LoVo (cell line): Measurements from ENCODE around the gene IFRD2.
A peak's percentile ranks its signal among the peaks of the same experiment; 100 is the strongest.

ENCODE experiments used
- DNase-seq: peaks from one replicate; pipeline ENCODE4 v3.0.0-alpha.2; 2016; ENCODE audit warnings: low spot score

IFRD2 gene

GRCh38 chr3:50292159-50293078 lies at the start of gene IFRD2:
TSS of gene IFRD2 (minus strand) at chr3:50292429. CDS start at chr3:50292274, 155 bp downstream.
- peak; percentile 98 for DNase-seq

DNA sequence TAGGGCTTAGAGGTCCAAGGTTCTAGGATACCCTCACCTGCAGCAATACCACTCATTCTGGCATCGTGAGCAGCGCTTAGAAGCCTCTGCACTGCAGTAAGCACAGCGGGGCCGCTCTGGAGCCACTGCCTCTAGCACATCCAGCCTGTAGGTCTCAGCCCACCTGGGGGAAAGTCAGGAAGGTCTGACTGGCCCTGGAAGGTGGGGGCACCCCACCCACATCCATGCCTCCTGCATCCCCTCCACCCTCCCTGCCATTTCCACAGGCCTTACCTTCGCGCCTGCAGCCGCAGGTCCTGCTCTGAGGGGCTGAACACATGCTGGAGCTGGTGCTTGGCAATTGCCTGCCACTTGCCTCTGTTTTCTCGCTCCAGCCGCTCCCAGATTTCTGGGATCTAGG lies 49.3 kb upstream of the IFRD2 start:
- DNase-seq: no peak

DNA sequence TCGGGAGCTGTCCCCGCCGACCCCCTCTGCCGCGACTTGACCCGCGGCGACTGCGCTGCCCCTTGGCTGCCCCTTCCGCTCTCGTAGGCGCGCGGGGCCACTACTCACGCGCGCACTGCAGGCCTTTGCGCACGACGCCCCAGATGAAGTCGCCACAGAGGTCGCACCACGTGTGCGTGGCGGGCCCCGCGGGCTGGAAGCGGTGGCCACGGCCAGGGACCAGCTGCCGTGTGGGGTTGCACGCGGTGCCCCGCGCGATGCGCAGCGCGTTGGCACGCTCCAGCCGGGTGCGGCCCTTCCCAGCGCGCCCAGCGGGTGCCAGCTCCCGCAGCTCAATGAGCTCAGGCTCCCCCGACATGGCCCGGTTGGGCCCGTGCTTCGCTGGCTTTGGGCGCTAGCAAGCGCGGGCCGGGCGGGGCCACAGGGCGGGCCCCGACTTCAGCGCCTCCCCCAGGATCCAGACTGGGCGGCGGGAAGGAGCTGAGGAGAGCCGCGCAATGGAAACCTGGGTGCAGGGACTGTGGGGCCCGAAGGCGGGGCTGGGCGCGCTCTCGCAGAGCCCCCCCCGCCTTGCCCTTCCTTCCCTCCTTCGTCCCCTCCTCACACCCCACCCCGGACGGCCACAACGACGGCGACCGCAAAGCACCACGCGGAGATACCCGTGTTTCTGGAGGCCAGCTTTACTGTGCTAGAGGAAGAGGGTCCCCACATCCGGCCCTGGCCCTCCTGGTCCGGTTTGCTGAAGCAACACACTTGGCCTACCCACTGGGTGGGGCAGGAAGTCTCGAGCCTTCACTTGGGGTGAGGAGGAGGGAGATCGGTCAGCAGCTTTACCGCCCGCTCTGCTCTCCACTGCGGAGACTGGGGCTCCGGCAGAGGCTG lies 48.5 kb upstream of the IFRD2 start, which contains the start of gene RASSF1:
Gene RASSF1, minus strand, starts transcription at position 389 of the 882 bp plus-strand sequence. Its CDS starts 31 bp downstream, at position 358.
- DNase-seq: peak; percentile 37

DNA sequence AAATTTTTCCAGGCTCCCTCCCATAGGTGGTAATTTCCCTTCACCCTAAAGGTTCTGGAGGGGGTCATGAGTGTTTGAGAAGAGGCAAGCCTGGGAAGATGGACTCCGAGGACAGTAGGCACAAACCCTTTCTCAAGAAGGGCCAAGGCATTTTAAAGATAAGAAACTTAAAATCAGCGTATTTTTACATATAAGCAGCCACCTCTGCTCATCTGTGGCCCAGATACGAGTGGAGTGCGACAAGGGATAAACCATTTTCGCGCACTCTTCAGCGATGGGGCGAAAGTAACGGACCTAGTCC lies 47.9 kb upstream of the IFRD2 start:
- DNase-seq: no peak

GRCh38 chr3:50339485-50340146 lies 47.4 kb upstream of the IFRD2 start:
- DNase-seq: no peak

DNA sequence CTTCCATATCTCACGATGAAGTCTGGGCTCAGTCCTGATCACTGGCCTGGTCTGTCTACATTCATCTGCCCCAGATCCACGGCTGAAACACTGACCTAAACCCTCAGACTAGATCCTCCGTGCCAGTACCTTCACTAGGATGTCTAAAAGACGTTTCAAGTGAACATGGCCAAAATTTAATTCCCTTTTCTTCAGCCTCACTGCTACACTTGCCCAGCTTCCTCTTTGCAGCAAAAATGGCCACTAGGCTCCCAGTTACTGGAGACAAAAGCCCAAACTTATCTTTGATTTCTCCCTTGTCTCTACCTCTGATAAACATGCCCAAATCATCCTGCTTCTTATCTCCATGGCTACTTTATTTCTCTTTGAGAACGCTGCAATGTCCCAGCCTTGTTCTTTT lies 46.7 kb upstream of the IFRD2 start:
- DNase-seq: no peak

- peak; percentile 99 for DNase-seq
Observed at GRCh38 chr3:50337175-50337861, 45.1 kb upstream of the IFRD2 start.

- no peak for DNase-seq
Observed at GRCh38 chr3:50336452-50337174, 44.4 kb upstream of the IFRD2 start.

DNA sequence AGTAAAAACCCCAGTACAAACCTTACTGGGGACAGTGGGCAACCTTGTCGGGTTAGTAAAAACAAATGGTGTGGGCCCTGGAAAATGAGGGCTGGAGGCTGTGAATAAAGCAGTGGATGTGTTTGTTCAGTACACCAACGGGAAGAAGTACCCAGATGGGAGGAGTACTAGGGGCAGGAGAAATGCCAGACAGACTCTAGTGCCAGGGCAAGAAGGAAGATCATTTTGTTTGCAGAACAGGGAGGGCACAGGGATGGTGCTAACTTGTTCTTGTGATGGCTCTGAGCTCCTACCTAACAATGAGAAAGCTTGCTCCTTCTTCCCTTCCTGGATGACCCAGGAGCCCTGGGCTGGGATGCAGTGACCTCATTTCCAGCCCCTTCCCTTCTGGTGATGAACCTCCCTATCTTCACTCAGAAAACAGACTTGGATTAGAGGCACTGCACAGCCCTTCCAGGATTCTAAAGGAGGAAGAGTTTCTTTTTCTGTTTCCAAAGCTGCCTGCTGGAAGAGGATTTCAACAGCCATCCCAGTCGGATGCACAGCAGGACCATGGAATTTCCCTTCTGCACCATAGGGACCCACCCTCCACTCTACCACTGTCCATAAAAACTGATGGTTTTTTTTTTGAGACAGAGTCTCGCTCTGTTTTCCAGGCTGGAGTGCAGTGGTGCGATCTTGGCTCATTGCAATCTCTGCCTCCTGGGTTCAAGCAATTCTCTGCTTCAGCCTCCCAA lies 42.3 kb upstream of the IFRD2 start:
- no peak for DNase-seq

DNA sequence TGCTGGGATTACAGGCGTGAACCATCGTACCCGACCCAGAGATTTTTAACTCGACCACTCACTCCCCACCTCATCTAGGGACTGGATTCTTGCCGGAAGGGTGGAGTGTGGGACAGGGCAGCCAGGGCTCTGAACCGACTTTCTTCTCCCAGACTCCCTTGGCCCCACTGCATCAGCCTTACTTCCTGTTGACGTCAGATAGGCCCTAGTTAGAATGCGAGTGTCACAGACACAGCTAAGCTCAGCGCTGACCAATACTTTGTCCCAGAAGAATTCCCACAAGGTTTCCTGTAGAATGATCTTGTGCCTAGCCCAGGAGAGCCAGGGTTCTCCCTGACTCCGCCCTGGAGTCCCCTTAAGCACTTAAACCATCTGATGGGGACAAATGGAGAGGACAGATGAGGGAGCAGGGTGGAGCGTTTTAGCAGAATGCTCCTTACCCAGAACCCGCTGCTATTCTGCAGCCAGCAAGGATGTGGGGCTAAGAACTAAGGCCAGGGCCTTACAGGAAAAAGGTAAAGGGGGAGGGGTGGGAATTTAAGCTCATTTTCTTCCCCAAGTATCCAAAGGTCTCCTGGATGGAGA lies 41.6 kb upstream of the IFRD2 start:
- DNase-seq: no peak

DNA sequence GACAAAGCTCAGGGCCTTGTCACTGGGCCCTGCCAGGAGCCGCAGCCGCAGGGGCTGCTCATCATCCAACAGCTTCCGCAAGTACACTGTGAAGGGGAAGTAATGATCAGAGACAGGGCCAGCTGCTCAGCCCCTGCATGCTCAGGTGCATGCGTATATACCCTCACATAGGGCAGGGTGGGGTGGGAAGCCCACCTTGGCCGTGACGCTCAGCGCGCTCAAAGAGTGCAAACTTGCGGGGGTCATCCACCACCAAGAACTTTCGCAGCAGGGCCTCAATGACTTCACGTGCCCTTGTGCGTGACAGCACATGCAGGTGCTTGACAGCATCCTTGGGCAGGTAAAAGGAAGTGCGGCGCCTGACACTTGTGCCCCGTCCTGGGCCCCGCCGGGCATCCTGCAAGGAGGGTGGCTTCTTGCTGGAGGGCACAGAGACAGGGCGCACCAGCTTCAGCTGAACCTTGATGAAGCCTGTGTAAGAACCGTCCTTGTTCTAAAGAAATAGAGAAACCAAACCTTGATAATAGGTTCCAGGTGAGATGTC lies 39.2 kb upstream of the IFRD2 start:
- no peak for DNase-seq

DNA sequence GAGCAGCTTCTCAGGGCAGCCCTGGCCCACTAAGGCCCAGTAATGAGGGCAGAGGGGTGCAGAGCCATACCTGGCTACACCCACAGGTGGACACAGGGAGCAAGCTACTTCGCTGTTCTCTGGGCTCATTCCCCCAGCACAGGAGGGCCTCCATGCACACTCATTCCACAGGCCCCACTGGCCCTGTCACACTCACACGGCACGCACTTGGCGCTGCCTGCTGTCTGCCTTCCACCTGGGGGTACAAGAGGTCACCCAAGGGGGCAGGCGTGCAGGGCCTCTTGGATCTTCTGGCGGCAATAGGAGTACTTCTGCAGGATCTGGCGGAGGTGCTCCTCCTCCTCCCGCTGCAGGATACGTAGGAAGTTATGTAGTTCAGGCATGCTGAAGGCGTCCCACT lies 38.1 kb upstream of the IFRD2 start:
- no peak for DNase-seq

GRCh38 chr3:50327943-50328691 lies 35.9 kb upstream of the IFRD2 start, which contains the start of gene TUSC2:
TSS of gene TUSC2 (minus strand) at chr3:50328223. CDS start at chr3:50328099, 124 bp downstream.
- peak; percentile 97 for DNase-seq

DNA sequence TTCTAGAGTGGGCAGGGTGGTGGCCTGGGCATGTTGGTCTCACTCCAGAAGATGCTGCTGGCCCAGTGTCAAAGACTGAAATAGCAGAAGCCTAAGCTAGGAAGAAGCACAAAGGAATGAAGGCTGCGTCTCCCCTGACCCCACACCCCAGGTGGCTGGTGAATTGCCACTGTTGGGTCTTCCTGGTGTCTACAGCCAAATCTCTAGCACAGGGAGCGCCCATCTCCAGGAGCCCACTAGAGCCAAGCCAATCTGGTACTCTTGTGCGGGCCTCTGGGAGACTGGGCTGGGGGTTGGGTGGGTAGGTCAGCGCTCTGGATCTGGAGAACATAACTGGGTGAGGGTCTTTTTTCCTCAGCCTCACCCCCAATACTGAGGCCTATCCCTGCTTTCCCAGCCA lies 34.9 kb upstream of the IFRD2 start:
- DNase-seq: no peak

- no peak for DNase-seq
Observed at GRCh38 chr3:50326182-50326541, 33.9 kb upstream of the IFRD2 start.

GRCh38 chr3:50325497-50326181 lies 33.4 kb upstream of the IFRD2 start:
- DNase-seq: no peak

GRCh38 chr3:50325113-50325480 lies 32.9 kb upstream of the IFRD2 start:
- no peak for DNase-seq

DNA sequence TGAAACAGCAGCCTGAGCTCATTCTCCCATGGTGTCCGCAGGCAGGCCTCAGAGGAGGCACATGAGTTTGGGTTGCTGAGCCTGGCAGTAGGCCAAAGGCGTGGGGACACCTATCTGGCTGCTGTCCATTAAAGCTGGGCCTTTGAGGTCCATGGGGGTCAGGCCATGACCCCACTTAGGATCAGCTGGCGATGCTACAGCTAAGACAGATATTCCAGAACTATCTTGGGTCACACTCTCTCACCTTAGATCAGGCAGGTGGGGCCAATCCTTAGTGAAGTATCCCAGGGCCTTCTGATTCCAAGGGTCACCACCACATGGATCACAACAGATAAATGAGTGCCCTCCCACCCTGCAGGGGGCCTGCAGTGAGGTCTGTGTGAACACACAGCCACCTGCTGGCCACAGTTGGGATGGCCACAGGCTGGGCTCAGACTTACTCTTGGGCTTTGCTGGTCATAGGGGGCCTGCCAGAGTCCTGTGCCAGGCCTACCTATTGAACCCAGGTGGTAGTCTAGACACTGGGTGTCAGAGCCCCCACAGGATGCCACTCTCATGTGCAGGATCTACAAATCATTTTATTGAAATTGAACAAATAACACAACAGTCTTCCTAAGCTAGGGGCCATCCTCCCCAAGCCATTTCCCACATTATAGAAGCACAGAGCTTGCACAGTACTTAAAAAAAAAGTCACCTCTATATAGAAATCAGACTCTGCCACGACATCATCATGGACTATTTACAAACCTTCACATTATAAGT lies 32.3 kb upstream of the IFRD2 start:
- DNase-seq: peak; percentile 67
